ACC112 (cell line): ENCODE data around the gene CENPI.
"Not testable (repeated sequence)": the region's sequence is repeated elsewhere in the genome, so short reads cannot be mapped to it uniquely, and the experiment has no call there.

Experiments
- H2AFZ ChIP-seq: fragments of 200-600 bp; sonication (generic); one replicate; pipeline ENCODE4 v1.6.0; 2017; ENCODE audit warnings: antibody characterized with exemption, low read length; ENCODE audit not compliant: unreplicated experiment
- H3K27ac ChIP-seq: fragments of 200-600 bp; sonication (generic); 2 replicates; pipeline ENCODE4 v1.5.1; 2014; ENCODE audit warnings: low read depth, mild to moderate bottlenecking, antibody characterized with exemption, low read length, moderate library complexity
- H3K27me3 ChIP-seq: fragments of 200-600 bp; sonication (generic); 2 replicates; pipeline ENCODE4 v1.6.1; 2014; ENCODE audit warnings: mild to moderate bottlenecking, antibody characterized with exemption, low read length, moderate library complexity, mixed read lengths; ENCODE audit not compliant: insufficient read depth
- H3K36me3 ChIP-seq: fragments of 200-600 bp; sonication (generic); 2 replicates; pipeline ENCODE4 v1.6.1; 2016; ENCODE audit warnings: mild to moderate bottlenecking, antibody characterized with exemption, low read length, moderate library complexity, mixed read lengths; ENCODE audit not compliant: insufficient read depth
- H3K4me1 ChIP-seq: fragments of 200-600 bp; sonication (generic); one replicate; pipeline ENCODE4 v1.6.1; 2016; ENCODE audit warnings: low read length, mixed read lengths; ENCODE audit not compliant: insufficient read depth, unreplicated experiment, control insufficient read depth
- H3K4me3 ChIP-seq: fragments of 200-600 bp; sonication (generic); 2 replicates; pipeline ENCODE4 v1.5.1; 2014; ENCODE audit warnings: mild to moderate bottlenecking, low read depth, low read length
- H3K79me2 ChIP-seq: fragments of 200-600 bp; sonication (generic); one replicate; pipeline ENCODE4 v1.6.0; 2016; ENCODE audit warnings: low read length; ENCODE audit not compliant: control insufficient read depth, unreplicated experiment, insufficient read depth

The CENPI gene

GRCh38 chrX:101097546-101098453 is at the start of gene CENPI:
Gene CENPI, plus strand, starts transcription at chrX:101098204. Its CDS starts 2,867 bp downstream, at chrX:101101071.
- H2AFZ ChIP-seq = peak within 1 kb of the TSS; percentile 58
- peaks cover 6% of the 10 kb centered on the region for H3K4me1 ChIP-seq
- H3K4me3 ChIP-seq = peak within 1 kb of the TSS; percentile 87
- H3K27me3 ChIP-seq = no peaks in the 10 kb centered on the region
- H3K79me2 ChIP-seq = peaks cover 28% of the 10 kb centered on the region
- peak within 1 kb of the TSS; percentile 77 for H3K27ac ChIP-seq
- H3K36me3 ChIP-seq = no peaks in the 10 kb centered on the region

GRCh38 chrX:101051153-101051548 is 46.9 kb upstream of the CENPI start:
- Histone ChIP-seq H3K4me1 (no peaks in the 10 kb centered on the region), H3K36me3 (no peaks in the 10 kb centered on the region), H2AFZ (peak overlapping the region; percentile 91), H3K27me3 (no peaks in the 10 kb centered on the region), H3K79me2 (peaks cover 5% of the 10 kb centered on the region), H3K27ac (peak overlapping the region; percentile 76; the same call in 1 of the 2 replicates), H3K4me3 (peak overlapping the region; percentile 86)

GRCh38 chrX:101051549-101052302 is 46.3 kb upstream of the CENPI start, which contains the start of gene TRMT2B:
Gene TRMT2B, minus strand, starts transcription at chrX:101052111. Its CDS starts 9,822 bp downstream, at chrX:101042289.
- peak within 1 kb of the TSS; percentile 86 for H3K4me3 ChIP-seq
- H3K27ac ChIP-seq = peak within 1 kb of the TSS; percentile 76
- peaks cover 5% of the 10 kb centered on the region for H3K79me2 ChIP-seq
- peaks cover 2% of the 10 kb centered on the region for H3K4me1 ChIP-seq
- no peaks in the 10 kb centered on the region for H3K27me3 ChIP-seq
- no peaks in the 10 kb centered on the region for H3K36me3 ChIP-seq
- H2AFZ ChIP-seq = peak within 1 kb of the TSS; percentile 91

- peak overlapping the region; percentile 82 for H3K27ac ChIP-seq
- H2AFZ ChIP-seq = not testable (repeated sequence)
Observed at GRCh38 chrX:101056551-101056950, 41.5 kb upstream of the CENPI start.

GRCh38 chrX:101057093-101057714 is 40.8 kb upstream of the CENPI start:
- no peaks in the 10 kb centered on the region for H3K36me3 ChIP-seq
- H3K4me1 ChIP-seq = peaks cover 8% of the 10 kb centered on the region
- H2AFZ ChIP-seq = no peak overlapping the region
- H3K4me3 ChIP-seq = no peak overlapping the region
- H3K79me2 ChIP-seq = no peaks in the 10 kb centered on the region
- peak overlapping the region; percentile 82 for H3K27ac ChIP-seq
- H3K27me3 ChIP-seq = no peaks in the 10 kb centered on the region

More at GRCh38 chrX:101056551-101056950, 41.5 kb upstream of the CENPI start:
- H3K36me3 ChIP-seq, H3K79me2 ChIP-seq, H3K4me1 ChIP-seq, H3K4me3 ChIP-seq, H3K27me3 ChIP-seq: not testable (repeated sequence)

- Histone ChIP-seq H3K79me2 (no peaks in the 10 kb centered on the region), H2AFZ (peak overlapping the region; percentile 5), H3K4me1 (peaks cover 3% of the 10 kb centered on the region), H3K27ac (no peak overlapping the region), H3K4me3 (no peak overlapping the region), H3K36me3 (no peaks in the 10 kb centered on the region), H3K27me3 (no peaks in the 10 kb centered on the region)
Observed at GRCh38 chrX:101062176-101062575, 35.8 kb upstream of the CENPI start.

- no peak overlapping the region for H2AFZ ChIP-seq
- no peak overlapping the region for H3K4me3 ChIP-seq
- H3K27ac ChIP-seq = no peak overlapping the region
- H3K79me2 ChIP-seq = no peaks in the 10 kb centered on the region
- no peaks in the 10 kb centered on the region for H3K36me3 ChIP-seq
- no peaks in the 10 kb centered on the region for H3K4me1 ChIP-seq
- H3K27me3 ChIP-seq = no peaks in the 10 kb centered on the region
Observed at GRCh38 chrX:101071582-101071981, 26.4 kb upstream of the CENPI start.

GRCh38 chrX:101078716-101079598 is 19.0 kb upstream of the CENPI start, which contains the start of gene TMEM35A:
Gene TMEM35A, plus strand, starts transcription at chrX:101078879. Its CDS starts 124 bp downstream, at chrX:101079003.
- Histone ChIP-seq H3K27ac (no peak within 1 kb of the TSS), H2AFZ (peak within 1 kb of the TSS; percentile 22), H3K4me3 (peak within 1 kb of the TSS; percentile 67), H3K36me3 (no peaks in the 10 kb centered on the region), H3K4me1 (peaks cover 2% of the 10 kb centered on the region), H3K27me3 (no peaks in the 10 kb centered on the region), H3K79me2 (no peaks in the 10 kb centered on the region)

GRCh38 chrX:101079736-101080270 is 18.2 kb upstream of the CENPI start:
- Histone ChIP-seq H3K79me2 (no peaks in the 10 kb centered on the region), H2AFZ (no peak overlapping the region), H3K4me1 (peaks cover 2% of the 10 kb centered on the region), H3K4me3 (no peak overlapping the region), H3K27me3 (no peaks in the 10 kb centered on the region), H3K27ac (no peak overlapping the region), H3K36me3 (no peaks in the 10 kb centered on the region)
